ENCODE results near the gene STEAP1.
"Not testable (repeated sequence)": the region's sequence is repeated elsewhere in the genome, so short reads cannot be mapped to it uniquely, and the experiment has no call there.

STEAP1 gene

DNA sequence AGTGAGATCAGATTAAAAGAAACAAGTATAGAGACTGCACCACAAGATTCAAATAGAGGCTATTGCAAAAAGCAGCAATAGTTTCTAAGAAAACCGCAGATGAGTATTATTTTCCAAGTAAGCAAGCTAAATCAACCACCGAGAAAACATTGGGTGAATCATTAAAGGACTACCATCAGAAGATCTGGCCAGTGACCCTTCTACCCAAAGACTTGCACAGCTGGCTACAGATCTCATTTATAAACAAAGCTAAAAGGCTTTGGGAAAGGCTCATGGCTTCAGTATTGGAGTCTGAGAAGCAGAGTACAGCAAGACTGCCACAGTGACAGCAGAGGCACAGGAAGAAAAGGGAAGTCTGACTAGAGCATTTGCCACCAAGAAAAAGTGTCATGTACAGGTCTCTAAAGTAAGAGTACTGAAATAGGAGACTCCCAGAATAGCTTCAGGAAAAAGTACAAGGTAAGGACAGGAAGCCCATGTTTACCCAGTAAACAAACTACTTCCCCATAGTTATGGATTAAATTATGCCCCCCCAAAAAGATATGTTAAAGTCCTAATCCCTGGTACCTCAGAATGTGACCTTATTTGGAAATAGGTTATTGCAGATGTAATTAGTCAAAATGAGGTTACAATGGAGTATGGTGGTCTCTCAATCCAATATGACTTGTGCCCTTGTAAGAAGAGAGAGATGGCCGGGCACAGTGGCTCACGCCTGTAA lies 19.0 kb downstream of the STEAP1 start:
- DNase-seq (ENCODE audit: low read depth, low spot score), result no peak

DNA sequence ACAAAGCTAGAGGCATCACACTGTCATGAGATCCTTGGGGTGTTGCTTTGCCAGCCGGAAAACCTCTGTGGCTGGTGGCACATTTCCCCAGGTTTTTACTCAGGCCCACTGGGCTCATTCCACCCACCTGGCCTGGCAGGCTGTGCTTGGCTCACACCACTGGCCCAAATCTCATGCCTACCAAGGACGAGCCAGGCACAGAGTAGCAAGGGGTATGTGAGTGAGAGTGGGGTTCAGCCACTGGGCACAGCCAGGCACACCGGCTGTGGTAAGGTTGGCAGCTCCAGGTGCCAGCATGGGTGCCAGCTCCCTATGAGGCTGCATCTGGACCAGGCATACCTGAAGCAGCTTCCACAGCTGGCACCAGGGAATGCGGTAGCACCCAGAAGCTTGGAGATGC lies 21.4 kb downstream of the STEAP1 start:
- DNase-seq (ENCODE audit: low read depth, low spot score), result no peak

DNA sequence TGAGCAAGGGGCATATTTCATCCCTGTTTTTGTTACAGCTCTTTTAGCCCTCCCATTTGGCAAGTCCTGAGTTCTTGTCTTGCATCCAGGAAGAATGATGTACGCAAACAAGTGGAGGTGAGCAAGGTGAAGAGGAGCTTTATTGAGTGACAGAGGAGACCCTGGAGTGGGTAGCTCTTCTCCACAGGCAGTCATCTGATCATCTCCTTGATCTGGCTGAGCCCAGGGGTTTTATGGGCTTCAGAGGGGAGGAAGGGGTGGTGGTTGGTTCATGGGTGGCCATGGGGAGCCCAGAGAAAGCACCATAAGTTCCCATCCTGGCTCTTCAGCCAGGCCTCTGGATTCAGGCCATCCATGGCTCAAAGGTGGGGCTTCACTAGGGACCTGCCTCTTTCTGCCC lies 21.9 kb downstream of the STEAP1 start:
- no peak for DNase-seq (ENCODE audit: low read depth, low spot score)

DNA sequence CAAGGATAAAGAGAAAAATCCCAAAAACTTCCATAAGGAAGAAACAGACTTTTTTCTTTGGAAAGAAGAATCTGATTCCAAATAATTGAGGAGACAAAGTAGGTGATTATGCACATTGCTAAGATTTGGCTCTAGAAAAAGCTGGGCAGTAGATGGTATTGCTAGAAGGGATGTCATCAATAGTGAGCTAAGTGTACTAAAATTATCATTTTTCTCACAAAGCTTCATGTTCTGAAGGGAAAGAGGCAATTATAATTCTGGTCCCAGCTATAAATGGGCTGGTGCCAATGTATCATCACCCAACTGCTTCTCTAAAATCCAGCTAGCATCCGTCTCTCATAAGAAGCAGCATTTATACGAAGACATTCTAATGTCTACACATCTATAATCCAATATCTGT lies 23.9 kb downstream of the STEAP1 start:
- no peak for DNase-seq (ENCODE audit: low read depth, low spot score)

DNA sequence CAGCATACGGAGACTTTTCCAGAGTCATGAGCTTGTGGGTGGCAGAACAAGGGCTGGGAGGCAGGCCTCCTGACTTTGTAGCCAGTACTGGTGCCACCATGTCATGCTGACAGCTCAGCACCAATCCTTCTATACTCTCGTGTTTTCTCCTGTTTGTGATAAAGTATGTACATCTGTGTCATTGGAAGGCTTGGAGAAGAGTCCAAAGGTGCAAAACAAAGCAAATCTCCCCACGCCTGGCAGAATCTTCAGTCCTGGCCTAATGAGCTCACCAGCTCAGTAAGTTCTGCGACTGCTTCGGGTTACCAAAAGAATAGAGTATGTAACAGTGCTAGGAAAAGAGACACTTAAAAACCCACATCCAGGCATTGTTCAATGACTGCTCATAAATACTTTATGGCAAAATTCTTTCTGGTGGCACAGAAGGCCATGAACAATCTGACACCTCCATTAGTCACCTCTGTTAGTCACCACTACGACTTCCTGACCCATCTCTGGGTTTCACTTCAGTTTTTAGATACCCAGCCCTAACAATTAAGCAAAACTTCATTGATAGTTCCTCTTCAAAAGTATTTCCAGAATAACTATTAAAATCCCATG lies 24.5 kb downstream of the STEAP1 start:
- no peak for DNase-seq (ENCODE audit: low read depth, low spot score)

DNA sequence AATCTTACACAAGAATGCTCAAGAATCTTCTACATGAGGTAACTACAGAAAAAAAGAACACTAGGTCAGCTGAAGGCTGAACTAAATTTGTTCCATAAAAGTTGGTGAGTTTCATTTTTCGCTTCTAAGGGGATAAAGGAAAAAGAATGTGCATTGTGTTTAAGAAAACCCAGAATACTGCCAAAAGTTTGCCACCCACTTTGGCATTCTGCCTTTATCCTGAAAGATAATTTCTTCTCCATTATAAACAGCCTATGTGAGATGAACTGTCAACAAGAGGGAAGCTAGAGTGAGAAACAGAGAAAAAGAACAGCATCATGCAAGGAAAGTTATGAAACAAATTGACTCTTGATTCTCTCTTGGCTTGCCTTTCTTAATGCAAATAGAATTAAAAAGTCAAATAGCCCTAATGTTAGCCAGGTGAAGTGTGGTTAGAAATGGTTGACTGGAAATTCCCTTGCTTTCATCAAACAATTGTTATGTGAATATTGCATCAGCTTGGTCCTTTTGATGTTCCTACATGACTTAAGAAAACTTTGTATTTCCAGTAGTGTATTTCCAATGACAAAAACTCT lies 25.8 kb downstream of the STEAP1 start:
- DNase-seq (ENCODE audit: low read depth, low spot score), result no peak

DNA sequence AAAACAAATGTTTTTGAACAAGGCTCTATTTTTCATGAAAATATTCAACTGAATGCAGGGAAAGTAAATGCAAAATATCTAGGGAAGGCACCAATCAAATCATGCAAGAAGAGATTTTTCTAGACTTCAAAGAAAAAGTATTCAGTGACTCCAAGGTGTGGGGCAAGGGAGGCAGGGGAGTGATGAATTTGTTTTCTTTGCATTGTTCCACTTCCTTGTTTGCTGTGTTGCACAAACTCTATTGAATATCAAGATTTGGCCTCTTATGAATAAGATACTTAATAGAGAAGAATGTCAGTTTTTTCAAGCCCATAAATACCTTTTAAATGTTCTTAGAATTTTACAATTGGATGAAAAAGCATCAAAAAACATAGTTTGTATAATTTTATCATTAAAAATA lies 26.4 kb downstream of the STEAP1 start:
- DNase-seq (ENCODE audit: low read depth, low spot score), result no peak

DNA sequence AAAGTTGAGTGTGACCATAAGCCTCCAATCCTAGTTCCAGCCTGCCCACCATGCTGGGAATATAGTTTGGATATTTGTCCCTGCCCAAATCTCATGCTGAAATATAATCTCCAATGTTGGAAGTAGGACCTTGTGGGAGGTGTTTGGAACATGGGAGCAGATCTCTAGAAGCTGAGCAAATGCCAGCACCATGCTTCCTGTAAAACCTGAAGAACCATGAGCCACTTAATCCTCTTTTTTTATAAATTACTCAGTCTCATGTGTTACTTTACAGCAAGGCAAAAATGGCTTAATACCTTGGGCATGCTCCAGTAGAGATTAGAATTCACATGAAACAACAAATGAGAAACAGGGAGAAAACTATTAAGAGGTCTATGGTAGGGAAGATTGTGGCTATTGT lies 27.2 kb downstream of the STEAP1 start:
- DNase-seq (ENCODE audit: low read depth, low spot score), result no peak

DNA sequence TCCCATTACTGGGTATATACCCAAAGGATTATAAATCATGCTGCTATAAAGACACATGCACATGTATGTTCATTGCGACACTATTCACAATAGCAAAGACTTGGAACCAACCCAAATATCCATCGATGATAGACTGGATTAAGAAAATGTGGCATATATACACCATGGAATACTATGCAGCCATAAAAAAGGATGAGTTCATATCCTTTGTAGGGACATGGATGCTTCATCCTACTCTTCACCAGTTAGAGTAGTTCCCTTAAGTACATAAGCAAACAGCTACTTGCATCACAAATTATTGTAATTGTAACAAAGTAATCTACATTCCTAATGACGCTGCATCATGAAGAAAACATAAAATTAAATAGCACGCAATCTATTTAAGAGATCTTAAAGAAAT lies 32.0 kb downstream of the STEAP1 start:
- DNase-seq (ENCODE audit: low read depth, low spot score), result not testable (repeated sequence)

DNA sequence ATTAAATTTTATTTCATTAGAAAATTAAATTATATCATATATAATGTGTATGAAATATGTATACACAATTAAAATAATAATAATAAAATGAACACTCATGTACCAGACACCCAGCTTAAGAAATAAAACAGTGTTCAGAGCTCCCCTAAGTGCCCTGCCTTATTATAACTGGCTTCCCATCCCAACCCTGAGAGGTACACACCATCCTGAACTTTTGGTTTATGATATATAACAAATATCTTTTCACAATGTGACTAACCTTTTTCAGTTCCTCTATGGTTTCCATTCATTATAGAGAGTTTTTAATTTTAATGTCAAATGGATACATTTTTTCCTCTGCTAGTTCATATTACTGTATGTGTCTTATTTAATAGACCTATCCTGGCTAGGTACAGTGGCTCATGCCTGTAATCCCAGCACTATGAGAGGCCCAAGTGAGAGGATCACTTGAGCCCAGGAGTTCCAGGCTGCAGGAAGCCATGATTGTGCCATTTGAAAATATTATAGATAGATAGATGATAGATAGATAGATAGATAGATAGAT lies 33.3 kb downstream of the STEAP1 start:
- no peak for DNase-seq (ENCODE audit: low read depth, low spot score)

DNA sequence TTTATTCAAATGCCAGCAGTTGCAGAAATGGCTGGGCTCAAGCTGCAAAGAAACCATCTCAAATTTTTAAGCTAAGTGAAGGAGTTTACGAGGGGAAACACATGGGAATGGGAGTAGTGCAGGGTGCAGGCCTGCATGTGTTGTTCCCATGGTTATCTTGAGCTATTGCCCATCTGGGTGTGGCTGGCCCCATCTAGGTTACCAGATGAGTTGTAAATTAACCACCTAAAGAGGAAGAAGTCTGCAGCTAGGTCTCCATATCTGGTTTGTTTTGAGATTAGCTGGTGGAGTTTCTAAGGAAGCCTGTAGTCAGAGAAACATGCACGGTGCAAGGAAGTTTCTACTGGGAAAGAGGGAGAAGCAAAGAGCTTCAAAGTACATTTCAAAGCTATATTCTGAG lies 34.0 kb downstream of the STEAP1 start:
- no peak for DNase-seq (ENCODE audit: low read depth, low spot score)

DNA sequence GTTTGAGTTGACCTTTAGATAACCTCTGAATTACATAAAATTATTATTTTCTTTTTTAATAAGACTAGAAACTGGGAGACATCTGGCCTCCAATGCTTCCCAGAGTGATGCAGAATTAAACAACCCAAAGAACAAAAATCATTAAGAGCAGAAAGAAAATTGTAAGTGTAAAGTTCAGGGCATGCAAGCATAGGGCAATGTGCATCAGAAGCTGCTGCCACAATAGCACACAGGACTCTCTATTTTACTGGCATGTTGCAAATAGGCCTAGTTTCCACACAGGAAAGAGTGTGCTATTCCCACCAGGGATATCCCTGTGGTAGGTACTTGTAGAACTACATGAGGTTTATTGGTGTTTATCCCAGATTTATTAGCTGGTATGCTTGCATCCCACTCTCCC lies 36.7 kb downstream of the STEAP1 start:
- no peak for DNase-seq (ENCODE audit: low read depth, low spot score)

DNA sequence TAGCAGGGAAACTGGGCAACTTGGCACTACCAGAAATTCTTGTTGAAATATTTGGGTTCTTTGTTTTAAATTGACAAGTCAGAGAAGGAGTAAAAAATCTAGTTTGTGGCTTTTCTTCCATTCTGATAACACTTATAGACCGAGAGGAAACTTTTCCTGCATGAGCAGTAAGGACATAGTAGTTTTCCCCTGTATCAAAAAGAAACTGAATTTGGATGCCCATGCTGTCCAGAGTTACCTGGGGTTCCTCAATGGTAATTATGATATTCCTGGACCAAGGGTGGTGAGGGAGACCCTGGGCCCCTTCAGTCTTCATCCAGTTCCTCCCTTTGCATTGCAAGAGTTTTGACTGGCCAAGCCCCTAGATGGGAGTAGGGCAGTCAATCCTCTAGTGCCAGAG lies 37.4 kb downstream of the STEAP1 start:
- DNase-seq (ENCODE audit: low read depth, low spot score), result no peak

DNA sequence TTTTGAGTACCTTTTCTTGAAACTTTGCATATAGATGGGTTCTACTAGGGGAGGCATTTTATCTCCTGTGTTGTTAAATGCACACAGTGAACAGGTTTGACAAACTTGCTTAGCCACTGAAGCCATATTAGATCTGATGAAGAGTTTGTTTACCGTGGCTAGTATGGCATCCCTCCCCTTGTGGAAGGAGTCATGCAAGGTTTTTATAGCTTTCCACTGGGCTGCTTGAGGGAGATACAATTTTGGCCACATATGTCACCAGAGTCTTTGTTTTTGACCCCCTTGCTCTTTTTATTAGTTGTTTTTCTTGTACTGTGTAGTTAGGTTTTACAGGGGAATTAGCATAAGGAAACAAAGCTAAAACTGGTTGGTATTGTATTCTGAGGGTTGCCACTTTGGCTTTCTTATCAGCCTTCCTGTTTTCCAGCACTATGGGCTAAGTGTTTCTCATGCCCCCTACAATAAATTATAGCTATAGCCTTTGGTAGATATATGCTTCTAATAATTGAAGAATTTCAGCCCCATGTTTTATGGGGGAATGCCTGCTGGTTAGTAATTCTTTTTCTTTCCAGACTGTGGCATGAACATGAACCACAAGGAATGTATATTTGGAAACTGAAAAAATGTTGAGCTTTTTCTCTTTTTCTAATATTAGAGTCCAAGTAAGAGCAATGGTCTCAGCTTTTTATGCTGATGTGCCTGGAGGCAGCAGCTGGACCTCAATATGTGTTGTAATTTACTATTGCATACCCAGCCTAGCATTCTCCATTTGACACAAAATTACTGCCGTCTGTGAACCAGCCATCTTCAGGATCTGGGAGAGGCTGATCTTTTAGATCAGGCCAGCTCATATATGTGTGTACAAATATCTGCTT lies 38.8 kb downstream of the STEAP1 start:
- DNase-seq (ENCODE audit: low read depth, low spot score), result no peak

DNA sequence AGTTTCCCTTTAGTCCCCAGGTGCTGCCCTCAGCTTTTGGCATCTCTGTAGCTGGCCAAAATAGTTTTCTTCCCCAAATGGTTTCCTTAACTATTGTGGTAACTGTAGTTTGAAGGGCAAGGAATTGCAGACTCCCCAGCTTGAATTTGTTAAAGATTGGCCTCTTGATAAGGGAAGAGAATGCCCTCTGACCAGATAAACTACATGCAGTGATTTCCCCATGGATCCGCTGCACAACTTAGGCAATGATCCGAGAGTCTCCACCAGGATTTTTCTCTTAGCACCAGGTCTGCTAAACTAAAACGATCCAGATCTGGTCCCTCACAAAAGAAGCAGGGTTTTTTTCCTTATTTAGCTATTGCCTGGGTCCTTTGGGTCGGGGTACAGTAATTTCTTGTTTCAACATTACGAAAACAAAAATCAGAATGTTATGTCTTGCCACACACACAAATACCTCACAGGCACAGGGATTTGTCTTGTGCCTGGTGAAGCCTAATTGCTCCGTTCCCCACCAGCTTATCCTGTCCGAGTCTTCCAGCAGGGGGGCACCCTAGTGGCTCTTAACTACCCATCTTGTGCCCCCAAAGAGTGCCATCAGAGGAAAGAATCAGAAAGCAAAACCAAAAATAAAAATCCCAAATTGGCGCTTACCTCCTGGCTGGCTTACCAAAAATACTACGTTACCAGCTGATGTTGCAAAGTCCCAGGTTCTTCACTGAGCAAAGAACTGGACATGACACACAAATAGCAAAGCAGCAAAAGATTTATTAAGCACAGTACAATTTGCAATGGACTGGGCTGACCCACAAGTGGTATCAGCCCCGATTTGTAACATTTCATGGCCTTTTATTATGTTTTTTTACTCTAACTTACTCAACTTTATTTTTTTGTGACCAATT lies 40.9 kb downstream of the STEAP1 start:
- no peak for DNase-seq (ENCODE audit: low read depth, low spot score)

DNA sequence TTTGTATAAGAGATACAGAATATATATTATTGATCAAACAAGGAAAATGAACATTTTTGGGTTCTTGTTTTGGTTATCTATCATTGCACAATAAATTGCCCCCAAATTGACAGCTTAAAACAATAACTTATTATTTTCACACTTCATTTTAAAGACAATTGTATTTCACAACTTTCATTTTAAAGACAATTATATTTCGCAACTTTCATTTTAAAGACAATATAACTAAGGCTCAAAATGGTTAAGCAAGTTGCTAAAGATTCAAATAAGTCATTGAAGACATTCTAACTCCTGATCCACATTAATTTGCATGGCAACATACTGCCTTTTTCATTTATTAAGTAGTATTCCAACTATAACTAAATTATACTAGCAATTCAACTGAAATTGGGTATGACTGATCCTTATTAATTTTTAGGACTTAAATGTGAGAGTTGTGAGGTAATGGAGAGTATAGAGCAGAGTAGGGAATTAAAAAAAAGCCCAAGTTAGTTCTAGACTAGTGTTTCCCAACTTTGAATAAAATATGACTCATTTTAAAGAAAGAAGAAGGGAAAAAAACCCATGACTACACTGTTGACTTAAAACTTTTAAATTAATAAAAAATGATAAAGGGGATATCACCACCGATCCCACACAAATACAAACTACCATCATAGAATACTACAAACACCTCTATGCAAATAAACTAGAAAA lies 47.4 kb downstream of the STEAP1 start:
- DNase-seq (ENCODE audit: low read depth, low spot score), result no peak

DNA sequence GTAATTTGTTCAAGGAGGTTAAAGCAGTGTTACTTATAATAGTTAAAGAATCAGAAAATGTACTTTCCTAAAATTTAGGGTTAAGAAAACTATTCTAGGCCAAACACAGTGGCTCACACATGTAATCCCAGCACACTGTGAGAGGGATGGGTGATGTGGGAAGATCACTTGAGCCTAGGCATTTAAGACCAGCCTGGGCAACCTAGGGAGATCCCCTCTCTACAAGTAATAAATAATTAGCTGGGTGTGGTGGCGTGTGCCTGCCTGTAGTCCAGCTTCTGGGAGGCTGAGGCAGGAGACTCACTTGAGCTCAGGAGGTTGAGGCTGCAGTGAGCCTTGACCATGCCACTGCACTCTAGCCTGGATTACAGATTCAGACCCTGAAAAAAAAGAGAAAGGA lies 53.7 kb downstream of the STEAP1 start:
- DNase-seq (ENCODE audit: low read depth, low spot score), result no peak

DNA sequence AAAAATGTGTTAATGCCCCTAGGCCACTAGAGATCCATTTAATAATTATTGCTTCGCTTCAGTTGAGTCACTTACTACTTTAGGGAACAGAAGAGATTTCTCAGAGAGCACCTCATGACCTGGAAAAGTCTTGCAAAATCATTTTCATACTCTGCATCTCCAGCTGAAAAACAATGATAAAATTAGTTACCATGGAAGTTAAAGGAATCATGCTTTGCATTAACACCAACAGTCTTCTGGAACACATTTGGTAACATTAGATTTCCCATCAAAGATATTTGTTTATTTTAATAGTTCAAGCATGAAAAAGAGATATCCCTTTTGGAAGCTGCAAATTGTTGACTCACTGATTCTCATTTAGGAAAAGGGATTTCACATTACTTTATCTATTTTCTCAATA lies 55.5 kb downstream of the STEAP1 start:
- no peak for DNase-seq (ENCODE audit: low read depth, low spot score)

DNA sequence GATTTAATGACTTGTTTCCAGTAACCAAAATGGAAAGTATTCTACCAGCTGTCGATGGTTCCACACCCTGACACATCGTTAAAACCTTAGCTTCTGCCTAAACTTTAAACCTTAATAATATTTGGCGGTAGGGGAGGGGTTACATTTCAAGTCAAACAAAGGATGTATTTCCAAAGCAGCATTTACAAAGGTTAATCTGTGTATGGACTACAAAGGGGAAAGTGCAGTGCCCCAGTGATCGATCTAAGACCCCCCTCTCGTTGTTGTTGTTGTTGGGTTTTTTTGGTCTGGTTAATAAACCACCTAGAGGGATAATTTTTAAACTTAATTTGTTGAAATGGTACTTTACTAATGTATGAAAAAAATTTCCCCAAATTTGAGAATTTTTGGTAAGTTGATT lies 56.2 kb downstream of the STEAP1 start:
- no peak for DNase-seq (ENCODE audit: low read depth, low spot score)

DNA sequence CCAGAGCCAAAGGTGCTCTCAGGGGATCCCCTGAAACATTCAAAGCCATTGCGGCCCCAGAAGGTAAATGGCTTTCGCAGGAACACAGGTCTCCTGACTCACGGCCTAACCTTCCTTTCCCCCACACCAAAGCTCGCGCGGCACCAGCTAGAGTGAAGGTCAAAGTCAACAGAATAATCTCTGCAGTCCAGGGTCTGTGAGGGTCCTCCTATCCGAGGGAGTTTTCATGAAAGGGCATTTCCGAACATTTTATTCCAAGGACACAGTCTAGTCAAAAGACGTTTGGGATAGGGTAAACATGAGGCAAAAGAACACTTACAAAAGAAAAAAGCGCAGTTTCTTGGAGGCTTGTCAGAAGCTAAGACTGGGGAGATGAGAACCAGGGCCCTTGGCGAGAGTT lies 56.7 kb downstream of the STEAP1 start:
- DNase-seq (ENCODE audit: low read depth, low spot score), result no peak

Measured in iPS DF 19.7 (cell line).